GM19025 (cell line): ENCODE measurements around the gene MPP7.

Source experiments
- ATAC-seq: cut with Tn5 transposase; IDR thresholded peaks from one replicate; pipeline ENCODE4 v1.9.1; 2021; ENCODE audit warnings: mild to moderate bottlenecking, low read depth, moderate library complexity; ENCODE audit not compliant: unreplicated experiment

Gene MPP7

DNA sequence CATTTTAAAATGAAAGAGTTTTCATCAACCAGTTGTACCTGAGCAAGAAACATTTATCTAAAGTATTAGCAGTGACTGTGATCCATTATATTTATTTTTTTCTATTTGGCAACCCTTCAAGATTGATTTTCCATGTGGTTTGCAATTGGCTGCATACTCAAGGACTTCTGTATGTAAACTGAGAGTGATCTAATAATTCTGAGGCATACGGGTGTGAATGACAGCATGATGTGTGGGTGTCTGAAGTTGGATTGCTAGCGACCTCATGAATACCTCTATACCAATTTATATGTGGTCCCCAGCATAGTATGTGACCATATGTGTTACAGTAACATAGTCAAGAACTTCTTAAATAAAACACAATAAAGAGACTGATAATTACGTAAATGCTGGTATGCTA, 8.2 kb upstream of the MPP7 start:
- ATAC-seq, result no peak

DNA sequence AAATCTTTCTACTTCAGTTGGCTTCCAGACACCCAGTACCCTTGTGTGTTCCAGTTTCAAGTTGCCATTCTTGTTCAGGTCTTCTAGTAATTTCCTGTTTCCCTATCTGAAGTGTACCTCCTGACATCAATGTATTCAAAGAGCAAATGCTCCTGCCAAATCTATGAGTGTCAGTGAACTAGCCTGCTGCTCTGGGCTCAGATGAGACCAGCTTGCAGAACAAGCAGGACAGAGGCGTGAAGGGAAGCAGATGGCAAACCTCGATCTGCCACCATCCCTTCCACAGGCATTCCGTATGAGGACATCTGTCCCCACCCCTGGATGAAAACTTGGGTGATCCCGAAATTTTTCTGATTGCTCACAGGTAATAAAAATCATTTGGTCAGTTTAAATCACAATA, 4.4 kb upstream of the MPP7 start:
- ATAC-seq, result no peak

DNA sequence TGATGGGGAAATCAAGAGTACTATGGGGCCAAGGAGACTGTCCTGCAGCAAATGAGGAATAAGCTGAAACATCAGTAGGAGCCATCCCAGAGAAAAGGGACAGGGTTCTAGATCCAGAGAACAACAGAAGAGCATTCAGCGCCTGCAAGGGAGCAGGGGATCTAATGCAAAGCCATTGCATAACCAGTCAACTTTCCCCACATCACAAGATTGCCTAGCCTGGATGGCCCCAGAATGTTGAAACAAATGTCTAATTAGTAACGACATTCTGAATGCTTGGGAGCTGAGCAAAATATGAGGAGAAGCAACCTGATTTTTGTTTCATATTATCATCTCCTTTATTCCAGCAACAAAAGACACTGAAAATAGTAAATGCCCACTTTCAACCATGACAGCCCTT, 2.7 kb upstream of the MPP7 start:
- ATAC-seq, result no peak

DNA sequence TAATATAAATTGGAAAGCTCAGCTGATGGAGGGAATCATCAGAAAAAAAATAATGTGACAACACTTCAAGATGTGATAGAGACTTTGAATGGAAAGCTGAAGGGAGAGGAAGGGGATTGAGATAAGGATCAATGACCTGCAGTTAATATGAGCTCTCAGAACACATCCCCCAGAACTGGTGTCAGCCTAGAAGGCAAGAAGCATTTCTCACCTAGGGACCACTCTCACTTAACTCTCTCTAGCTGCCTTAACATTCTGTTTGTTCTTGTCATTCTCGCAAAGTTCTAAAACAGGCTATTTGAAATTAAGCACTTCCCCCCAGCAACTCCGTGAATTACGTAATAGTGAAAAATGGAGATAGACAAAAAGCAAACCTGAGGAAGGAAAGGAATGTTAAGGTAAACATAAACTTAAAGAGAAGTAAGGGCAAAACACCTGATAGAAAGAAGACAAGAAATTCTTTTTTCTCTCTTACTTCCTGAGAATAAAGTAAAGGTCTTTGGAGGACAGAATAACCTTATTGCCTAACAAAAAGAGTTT, 1.2 kb upstream of the MPP7 start:
- no peak for ATAC-seq

DNA sequence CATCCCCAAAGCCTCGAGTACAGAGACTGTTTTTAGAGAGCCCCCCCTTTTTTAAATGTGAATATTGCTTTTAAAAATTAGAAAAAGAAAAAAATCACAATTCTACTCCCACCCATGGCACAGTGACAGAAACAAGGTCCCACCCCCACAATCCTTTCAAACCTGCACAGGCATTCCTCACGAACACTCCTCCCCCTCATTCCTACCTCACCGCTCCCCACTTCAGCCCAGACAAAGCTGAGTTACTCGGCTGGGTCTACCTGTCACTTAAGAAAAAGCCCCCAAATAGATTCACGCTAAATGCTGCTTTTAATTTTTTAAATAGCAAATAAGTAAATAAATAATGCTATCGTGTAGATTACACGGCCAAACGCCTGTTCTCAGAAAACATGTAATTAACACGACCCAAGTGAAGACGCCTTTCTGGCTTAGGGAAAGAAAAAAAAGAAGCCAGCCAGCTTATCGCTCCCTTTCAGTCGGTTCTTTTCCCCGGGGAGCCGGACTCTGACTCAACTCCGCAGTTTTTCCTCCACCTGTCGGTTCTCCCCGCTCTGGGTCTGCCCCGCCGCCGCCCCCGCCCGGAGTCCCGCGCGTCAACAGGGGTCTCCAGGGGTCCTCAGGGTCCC, 739 bp downstream of the MPP7 start:
- ATAC-seq, result no peak

DNA sequence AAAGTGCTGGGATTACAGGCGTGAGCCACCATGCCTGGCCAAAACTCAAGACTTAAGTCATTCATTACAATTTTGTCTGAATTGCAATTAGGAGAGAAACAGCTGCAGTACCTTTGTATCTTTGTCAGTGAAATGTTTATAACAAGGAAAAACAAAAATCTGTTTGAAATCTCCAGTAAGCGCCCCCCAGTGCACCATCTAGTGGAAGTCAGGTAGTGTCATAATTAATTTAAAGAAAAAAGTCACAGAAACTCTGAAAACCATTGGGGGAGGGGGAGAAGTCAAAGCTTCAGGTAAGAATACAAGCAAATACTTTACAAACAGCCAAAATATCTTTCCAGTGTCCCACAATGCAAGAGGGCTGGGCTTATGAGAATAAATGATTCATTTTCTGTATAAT, 2.8 kb downstream of the MPP7 start:
- ATAC-seq, result no peak

DNA sequence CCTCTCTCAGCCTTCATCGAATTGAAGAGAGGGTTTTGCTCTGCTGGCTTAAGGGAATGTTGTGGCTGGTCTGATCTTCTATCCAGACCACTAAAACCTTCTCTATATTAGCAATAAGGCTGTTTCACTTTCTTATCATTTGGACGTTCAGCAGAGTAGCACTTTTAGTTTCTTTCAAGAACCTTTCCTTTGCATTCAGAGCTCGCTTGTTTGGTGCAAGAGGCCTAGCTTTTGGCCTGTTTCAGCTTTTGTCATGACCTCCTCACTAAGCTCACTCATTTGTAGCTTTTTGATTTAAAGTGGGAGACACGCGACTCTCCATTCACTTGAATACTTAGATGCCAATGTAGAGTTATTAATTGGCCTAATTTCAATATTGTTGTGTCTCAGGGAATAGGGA, 3.9 kb downstream of the MPP7 start:
- ATAC-seq, result no peak

DNA sequence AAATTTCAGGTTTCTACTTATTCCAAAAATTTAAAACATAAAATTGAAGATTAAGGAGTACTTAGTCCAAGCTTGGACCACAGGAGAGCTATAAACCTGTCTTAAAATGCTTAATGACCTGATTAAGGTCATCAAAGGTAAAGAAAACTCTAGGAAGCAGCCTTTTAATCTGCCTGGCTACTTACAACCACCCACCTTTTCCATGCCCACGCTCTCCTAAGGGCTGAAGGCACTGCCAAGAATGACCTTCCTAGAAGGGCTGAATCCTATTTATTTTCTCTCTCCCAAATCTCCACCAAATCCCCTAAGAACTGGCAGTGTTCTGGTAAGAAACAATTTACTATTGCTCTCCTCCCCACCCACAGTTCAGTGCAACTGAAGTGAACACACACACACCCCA, 6.8 kb downstream of the MPP7 start:
- ATAC-seq, result no peak

DNA sequence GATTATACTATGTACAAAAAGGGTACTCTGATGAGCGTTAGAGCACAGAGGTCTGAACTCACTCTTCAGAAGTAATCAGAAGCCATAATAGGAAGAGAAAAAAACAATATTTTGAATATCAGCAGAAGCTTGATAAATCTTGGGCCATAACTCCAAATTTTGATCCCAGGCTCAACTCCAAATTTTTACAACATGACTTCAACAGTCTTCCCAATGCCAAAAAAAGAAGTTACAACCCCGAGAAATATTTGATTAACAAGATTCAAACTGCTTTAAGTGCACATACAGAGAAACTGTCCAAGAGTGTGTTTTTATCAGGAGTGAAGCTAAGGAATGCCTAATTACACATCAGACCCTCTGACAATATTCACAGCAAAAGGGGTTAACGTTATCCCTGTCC, 7.5 kb downstream of the MPP7 start:
- no peak for ATAC-seq

DNA sequence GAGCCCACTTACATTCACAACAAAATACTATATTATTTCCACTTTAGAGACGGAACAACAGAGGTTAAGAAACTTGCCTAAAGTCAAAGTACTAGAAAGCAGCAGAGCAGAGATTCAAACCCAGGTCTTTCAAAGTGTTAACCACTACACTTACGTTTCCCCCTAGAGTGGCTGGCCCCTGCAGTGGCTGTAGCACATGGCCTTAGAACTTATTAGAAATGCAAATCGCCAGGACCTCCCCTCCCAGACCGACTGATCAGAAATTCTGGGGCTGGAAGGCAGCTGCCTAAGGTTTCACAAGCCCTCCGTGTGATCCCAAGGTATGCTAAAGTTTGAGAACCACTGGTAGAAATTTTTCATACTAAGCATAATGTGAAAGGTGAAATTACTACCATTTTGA, 8.1 kb downstream of the MPP7 start:
- ATAC-seq, result no peak

DNA sequence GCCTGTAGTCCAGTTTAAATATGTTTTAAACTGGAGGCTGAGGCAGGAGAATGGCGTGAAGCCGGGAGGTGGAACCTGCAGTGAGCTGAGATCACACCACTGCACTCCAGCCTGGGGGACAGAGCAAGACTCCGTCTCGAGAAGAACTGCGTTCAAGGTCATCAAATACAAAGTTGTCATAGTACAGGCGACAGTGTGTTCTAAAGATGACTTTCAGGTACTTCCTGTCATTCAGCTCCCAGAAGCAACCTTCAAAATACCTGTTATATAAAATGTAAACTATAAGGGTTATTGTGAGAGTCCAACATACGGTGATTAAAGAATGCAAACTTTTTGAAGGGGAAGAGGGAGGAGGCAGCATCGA, 8.7 kb downstream of the MPP7 start:
- no peak for ATAC-seq

DNA sequence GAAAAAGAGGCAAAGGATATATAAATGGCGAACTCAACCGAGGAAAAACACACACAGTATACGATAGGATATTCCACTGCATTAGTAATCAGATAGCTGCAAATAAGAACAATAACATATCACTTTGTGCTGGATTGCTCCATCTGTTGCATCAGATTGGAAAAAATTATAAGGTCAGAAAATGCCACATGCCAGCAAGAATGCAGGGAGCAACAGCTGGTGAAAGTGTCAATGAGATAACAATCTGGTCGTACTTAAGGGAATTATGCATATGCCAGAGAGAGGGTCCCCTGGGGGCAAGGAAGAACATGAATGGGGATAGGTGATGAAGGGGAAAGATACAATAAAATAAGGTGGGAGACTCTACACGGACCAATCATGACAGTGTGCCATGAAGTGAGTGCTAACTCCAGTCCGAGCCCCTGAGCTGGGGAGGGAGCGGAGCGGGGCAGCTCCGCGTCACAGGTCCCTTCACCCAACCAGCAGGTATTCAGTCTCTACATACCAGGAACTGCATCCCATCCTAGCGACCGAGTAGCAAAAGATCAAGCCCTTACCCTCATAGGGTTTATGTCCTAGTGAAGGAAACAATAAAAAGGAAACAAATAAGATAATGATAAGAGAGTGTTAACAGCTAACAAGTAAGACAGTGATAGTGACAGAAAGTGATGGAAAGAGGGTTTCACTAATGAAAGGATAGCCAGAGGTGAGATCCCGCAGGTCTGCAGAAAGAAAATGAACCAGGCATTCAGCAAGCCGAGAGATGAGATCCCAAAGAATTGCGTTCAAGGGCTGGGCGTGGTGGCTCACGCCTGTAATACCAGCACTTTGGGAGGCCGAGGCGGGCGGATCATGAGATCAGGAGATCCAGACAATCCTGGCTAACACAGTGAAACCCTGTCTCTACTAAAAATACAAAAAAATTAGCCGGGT, 9.4 kb downstream of the MPP7 start:
- no peak for ATAC-seq

DNA sequence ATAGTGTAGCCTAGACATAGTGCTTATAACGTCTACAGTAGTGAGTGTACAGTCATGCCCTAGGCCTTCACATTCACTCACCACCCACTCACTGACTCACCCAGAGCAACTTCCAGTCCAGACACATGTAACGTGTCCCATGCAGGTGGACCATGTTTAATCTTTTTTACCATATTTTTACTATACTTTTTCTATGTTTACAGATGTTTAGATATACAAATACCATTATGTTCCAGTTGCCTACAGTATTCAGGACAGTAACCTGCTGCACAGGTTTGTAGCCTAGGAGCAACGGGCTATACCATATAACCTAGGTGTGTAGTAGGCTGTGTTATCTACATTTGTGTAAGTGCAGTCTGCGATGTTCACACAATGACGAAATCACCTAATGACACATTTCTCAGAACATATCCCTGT, 11.0 kb downstream of the MPP7 start:
- no peak for ATAC-seq

DNA sequence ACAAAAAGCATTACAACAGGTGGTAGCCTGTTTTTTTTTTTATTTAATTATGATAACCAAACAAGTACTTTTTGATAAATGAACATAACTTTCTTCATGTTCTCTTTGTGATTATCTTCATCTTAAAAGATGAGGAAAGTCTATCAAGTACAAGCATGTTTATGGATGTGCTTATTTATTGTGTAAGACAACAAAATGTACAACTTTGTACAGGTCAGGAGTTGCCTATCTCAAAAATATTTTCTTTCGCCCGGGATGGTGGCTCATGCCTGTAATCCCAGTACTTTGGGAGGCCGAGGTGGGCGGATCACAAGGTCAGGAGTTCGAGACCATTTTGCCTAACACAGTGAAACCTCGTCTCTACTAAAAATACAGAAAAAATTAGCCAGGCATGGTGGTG, 17.0 kb downstream of the MPP7 start:
- ATAC-seq, result no peak

DNA sequence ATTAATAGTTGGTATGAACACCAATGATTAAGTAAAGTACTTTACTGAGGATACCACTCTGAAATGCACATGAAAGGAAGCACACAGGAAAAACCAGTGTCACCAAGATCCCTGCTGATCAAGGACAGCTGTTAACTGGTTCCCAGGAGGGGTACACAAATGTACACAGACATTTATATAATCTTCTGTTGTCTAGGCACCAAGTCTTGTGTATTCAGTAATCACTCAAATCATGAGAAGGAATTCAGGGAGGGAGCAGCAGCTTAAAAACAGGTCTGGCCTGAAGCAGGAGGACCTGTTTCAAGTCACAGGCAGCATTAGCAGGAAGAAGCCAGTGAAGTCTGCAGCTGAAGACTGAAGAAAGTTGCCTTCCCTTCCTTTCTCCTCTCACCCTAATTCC, 18.7 kb downstream of the MPP7 start:
- ATAC-seq, result no peak

DNA sequence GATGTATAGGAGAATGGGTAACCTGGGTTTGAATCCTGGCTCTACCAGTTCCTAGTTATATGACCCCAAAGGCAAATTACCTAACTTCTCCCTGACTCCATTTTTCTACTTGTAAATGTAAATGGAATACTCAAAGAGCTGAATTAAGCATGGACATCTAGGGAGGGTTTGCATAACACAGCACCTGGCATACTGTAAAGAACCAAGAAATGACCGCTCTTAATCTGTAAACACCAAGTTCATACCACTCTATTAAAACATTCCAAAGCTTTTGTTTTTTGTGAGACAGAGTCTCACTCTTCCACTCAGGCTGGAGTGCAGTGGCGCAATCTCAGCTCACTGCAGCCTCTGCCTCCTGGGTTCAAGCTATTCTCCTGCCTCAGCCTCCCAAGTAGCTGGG, 19.6 kb downstream of the MPP7 start:
- no peak for ATAC-seq

DNA sequence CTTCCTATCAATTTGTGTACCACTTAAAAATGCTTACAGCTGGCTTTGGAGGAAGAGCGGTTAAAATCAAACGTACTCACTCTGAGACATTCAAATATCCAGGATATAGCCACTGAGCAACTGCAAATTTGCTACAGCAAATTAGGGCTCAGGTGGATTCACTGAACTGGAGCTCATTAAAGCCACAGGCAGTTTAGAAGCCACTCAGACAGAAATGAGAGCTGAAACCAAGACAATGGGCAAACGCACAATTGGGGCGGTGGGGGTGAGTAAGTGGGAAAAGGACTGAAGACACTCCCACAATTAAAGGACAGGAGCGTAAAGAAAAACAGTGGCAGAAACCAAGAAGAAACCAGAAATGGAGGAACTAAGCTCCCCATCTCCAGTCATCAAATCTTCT, 20.5 kb downstream of the MPP7 start:
- ATAC-seq, result no peak

DNA sequence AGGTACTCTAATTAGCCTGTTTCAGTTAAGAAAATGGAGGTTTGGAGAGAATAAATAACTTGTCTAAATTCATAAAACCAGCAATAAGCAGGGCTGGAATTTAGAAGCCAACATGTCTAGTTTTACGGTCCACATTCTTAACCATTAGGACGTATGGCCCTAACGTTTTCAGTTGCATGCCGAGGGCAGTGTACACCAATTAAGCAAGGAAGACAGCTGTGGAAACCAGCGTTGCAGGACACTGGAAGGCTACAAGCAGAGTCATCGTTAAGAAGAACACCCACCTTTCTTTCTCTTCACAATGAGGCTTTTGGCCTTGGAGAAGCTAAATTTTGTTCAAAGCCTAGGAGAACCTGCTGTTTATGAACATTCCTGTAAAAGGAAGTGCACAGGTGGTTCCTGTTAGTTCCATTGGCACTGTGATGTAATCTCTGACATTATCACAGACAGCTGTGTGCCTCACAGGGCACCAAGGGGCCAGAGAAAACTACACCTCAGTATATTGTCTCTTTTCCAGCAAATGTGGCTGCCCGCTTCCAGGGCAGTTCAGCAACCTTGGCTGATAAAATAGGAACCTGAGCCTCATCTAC, 21.0 kb downstream of the MPP7 start:
- no peak for ATAC-seq

DNA sequence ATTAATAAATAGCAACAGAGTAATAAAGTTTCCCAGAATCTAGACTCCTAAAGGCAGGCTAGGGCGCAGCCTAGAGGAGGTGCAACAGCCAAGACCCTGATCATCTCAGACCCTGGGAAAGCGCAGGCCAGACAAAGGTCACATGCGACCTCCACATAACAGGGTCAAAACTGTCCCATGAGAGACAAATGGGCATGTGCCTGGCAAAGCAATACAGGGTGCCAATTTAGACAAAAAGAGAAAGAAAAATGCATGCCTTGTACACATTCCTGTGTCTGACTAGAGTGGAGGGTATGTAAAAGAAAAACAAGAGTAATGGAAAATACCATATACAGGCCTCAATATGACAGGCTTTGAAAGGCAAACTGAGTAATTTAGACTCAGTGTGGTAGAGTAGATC, 22.2 kb downstream of the MPP7 start:
- ATAC-seq, result no peak

DNA sequence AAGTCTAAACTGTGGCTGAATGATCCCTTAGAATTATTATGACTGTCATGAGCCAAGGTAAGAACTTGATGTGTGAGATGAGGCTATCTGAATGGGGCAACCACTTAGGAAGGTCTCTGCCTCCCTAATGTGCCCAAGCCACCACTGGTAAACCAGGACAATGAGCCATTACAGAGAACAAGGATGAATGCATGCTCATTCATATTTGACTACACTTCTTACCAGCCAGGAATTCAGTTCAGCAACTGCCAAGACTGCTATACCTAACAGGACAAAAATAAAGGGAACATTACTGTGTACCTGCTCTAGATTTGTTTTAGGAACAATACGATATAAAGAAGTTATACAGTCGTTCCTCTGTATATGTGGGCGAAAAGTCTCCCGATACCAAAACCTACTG, 23.0 kb downstream of the MPP7 start:
- no peak for ATAC-seq

DNA sequence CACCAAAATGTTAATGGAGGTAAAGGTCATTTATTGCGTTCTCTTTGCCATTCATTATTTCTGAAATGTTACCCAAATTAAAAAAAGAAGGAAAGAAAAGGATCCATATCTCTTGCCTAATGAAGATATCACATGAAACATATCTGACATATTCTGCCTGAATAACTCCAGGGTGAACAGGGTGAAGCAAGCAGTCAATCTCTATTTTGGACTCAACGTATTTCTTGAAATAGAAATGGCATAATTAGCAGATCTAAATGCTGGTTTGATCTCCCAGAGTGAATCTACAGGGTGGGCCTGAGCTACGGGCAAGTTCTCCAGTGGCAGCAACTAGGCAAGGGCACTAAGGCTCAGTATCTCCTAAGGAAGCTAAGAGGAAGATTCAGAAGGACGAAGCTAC, 24.0 kb downstream of the MPP7 start:
- no peak for ATAC-seq

DNA sequence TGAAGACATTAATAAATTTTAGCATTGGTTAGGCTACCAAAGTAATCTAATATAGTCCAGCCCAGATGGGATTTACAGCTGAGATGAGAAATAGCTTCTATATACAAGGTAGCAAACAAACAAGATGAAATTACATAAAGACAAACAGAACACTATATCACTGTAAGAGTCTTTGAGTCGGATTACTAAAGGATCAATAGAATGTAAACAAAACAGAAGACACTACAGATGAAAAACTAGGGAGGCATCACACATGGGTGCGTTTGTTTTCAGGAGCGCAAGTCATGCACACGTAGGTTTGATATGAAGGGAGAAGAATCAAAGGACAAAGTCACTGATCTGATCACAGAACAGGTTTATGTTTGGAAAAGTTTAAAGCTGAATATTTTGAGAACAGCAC, 26.5 kb downstream of the MPP7 start:
- ATAC-seq, result no peak
